ENCODE data around the gene BCL2L12.
A peak's percentile ranks its signal among the peaks of the same experiment; 100 is the strongest.

The BCL2L12 gene

DNA sequence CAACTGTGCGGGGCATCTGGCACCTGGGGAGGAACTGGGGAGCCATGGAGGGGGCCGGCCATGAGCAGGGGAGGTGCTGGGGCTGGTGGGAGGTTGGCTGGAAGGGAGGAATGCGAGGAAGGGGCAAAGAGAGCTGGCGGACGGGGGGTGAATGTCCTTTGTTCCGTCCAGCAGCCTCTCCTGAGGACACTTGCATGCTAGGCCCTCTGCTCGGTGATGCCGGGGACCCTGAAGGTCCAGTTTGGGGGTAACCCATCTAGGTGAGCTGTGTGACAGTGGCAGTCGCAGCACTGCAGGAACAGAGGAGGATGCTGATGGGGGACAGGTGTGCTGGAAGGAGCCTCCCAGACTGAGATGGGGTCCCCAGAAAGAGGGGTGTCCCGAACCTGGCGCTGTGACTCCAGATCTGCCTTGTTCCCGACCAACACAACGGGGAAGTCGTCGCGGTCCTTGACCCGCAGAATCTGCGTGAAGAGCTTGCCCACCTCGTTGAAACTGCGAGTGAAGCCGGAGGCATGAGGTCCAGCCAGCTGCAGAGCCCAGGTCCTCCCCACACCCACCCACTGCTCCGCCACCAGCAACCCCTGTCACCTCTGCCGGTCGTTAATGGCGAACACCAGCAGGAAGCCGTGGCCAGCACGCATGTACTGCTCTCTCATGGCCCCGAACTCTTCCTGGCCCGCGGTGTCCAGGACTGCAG lies 29.4 kb upstream of the BCL2L12 start:
- Histone ChIP-seq H3K4me3 (replicated peaks; ENCODE audit: low read depth, low read length) (no peak overlapping the region), H3K36me3 (ENCODE audit: control insufficient read depth, insufficient read depth, low read length) (no peaks in the 10 kb centered on the region), H3K27me3 (replicated peaks; ENCODE audit: control insufficient read depth, insufficient read depth, low read length) (no peaks in the 10 kb centered on the region)
- TF ChIP-seq, protein P1, sequence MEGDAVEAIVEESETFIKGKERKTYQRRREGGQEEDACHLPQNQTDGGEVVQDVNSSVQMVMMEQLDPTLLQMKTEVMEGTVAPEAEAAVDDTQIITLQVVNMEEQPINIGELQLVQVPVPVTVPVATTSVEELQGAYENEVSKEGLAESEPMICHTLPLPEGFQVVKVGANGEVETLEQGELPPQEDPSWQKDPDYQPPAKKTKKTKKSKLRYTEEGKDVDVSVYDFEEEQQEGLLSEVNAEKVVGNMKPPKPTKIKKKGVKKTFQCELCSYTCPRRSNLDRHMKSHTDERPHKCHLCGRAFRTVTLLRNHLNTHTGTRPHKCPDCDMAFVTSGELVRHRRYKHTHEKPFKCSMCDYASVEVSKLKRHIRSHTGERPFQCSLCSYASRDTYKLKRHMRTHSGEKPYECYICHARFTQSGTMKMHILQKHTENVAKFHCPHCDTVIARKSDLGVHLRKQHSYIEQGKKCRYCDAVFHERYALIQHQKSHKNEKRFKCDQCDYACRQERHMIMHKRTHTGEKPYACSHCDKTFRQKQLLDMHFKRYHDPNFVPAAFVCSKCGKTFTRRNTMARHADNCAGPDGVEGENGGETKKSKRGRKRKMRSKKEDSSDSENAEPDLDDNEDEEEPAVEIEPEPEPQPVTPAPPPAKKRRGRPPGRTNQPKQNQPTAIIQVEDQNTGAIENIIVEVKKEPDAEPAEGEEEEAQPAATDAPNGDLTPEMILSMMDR (IDR thresholded peaks at IDR 0.05; ENCODE audit: insufficient read depth, low read length, poor library complexity, severe bottlenecking): no peak
- DNase-seq (ENCODE audit: extremely low read depth, insufficient read length): no peak

DNA sequence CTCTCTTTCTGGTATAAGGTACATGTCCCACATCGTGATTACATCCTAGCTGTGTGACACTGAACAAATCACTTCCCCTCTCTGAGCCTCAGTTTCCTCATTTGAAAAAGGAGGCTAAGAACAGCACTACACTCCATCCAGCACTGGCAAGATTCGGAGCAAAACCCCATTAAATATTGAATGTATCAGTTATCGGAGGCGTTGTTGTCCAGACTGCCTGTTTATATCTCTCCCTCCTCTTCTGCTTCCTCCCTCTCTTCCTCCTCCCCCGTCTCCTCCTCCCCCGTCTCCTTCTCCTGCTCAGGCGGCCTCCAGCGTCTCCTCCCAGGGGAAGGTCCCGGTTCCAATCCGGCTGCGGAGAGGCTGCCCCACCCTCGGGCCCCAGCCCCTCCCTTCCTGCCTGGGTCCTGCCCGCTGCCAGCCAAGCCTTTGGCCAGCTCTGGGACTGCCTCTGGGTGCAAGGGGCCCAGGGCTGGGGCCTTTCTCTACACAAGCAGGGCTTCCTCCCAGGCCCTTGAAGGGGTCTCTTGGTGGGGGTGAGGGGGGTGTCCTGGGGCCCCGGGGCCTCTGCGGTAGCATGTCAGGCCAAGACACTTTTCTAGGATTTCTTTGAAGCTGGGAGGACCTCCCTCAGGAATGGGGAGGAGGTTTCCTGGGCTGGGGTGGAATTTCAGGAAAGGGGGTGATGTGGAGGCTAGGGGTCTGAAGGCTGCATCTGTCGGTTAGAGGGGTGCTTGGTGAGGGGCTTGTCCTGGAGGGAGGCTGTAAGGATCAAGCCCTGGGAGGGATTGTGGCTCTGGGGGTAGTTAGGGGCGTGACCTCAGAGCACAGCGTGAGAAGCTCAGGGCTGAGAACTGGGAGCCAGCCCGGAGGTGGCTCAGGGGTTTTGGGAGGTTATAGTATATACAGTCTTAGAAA lies 27.7 kb upstream of the BCL2L12 start:
- TF ChIP-seq, protein P1 (IDR thresholded peaks at IDR 0.05; ENCODE audit: insufficient read depth, low read length, poor library complexity, severe bottlenecking): no peak
- Histone ChIP-seq H3K36me3 (ENCODE audit: control insufficient read depth, insufficient read depth, low read length) (no peaks in the 10 kb centered on the region), H3K27me3 (replicated peaks; ENCODE audit: control insufficient read depth, insufficient read depth, low read length) (no peaks in the 10 kb centered on the region), H3K4me3 (replicated peaks; ENCODE audit: low read depth, low read length) (no peak overlapping the region)
- no peak for DNase-seq (ENCODE audit: extremely low read depth, insufficient read length)

DNA sequence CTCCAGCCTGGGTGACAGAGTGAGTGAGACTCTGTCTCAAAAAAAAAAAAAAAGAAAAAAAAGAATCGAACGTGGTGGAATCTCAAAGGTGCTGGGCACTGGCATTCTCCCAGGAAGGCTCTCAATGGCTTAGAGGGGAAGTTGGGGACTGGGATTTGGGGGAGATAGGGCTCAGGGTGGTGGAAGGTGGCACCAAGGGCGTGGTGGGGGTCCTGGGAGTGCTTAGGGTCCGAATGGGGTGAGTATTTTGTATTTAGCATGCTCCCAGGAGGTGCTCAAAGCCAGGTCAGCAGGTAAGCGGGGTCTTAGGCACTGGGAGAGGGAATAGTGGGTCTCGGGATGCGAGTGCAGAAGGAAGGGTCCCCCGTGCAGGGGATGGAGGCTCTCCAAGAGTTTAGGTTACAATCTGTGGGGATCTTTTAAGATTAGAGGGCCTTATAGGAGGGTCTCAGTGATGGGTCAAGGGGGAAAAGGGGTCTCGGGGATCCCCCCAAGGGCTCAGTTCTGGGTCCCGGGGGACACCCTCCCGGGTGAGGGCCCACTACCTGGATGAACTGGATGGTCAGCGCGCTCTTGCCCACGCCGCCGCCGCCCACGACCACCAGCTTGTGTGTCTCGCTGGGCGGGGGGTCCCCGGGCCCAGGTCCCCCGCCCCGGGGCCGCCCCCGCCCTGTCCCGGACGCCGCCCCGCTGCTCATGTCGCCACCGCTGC lies 26.2 kb upstream of the BCL2L12 start:
- DNase-seq (ENCODE audit: extremely low read depth, insufficient read length): no peak
- Histone ChIP-seq H3K27me3 (replicated peaks; ENCODE audit: control insufficient read depth, insufficient read depth, low read length) (no peaks in the 10 kb centered on the region), H3K4me3 (replicated peaks; ENCODE audit: low read depth, low read length) (peak overlapping the region; percentile 54), H3K36me3 (ENCODE audit: control insufficient read depth, insufficient read depth, low read length) (no peaks in the 10 kb centered on the region; the same call in 1 of the 2 replicates)
- TF ChIP-seq, protein P1 (IDR thresholded peaks at IDR 0.05; ENCODE audit: insufficient read depth, low read length, poor library complexity, severe bottlenecking): no peak

DNA sequence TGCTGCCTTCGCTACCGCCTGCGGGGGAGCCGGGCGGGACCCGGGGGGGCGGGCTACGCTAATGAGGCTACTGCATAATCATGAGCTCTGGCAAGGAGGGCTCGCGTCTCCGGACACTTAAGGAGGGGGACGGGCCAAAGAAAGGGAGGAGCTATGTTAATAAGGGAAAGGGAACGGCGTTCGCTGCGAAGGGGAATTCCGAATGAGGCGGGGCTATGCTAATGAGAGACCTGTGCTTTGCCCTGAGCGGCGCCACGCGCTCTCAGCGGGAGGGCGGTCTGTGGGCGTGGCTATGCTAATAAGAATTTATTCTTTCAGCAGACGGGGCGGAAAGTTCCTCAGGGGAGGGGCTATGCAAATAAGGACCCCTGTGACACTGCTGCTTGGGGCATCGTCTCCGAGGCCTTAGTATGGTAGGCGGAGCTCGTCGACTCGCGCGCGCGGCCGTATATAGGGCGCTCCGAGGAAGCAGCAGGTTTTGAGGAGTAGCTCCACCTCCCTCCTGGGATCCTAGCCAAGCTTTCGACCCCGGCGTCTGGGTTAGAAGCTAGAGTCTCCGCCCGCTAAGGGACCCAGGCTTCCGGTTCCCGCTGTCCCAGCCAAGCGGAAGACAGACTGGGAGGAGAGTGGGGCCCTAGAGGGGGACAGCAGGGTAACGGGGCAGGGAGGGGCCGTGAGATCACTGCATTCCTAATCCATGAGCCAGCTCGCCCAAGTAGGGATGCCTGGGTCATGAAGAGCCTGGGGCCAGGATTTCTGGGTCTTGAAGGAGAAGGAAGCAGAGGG lies 25.4 kb upstream of the BCL2L12 start, which contains the start of gene RRAS:
RRAS (minus strand) TSS at position 31 of the 786 bp plus-strand sequence. CDS start 45 bp downstream, outside the sequence.
- peak within 1 kb of the TSS; percentile 82 for H3K4me3 ChIP-seq (replicated peaks; ENCODE audit: low read depth, low read length)
- H3K27me3 ChIP-seq (replicated peaks; ENCODE audit: control insufficient read depth, insufficient read depth, low read length): no peaks in the 10 kb centered on the region
- H3K36me3 ChIP-seq (ENCODE audit: control insufficient read depth, insufficient read depth, low read length): peaks cover 3% of the 10 kb centered on the region
- DNase-seq (ENCODE audit: extremely low read depth, insufficient read length): peak; percentile 99
- TF ChIP-seq, protein P1 (IDR thresholded peaks at IDR 0.05; ENCODE audit: insufficient read depth, low read length, poor library complexity, severe bottlenecking): no peak
